Measurements from ENCODE around the gene SDC1. TPM values are rescaled to one million over a fixed set of nuclear protein-coding genes. Genes with fewer than 3 reads are reported as not detected.

SDC1 gene
- total RNA-seq, 1 donor: 110 TPM

- TF ChIP-seq CTCF (IDR thresholded peaks at IDR 0.05; ENCODE audit: insufficient read depth, low read depth, low read length): no peak
- DNase-seq (ENCODE audit: low read depth): no peak
- no peak overlapping the region for H3K4me3 ChIP-seq (ENCODE audit: low read depth, low read length)
Measured at GRCh38 chr2:20178249-20178607, 46.7 kb downstream of the SDC1 start.

- DNase-seq (ENCODE audit: low read depth): no peak
- H3K4me3 ChIP-seq (ENCODE audit: low read depth, low read length): no peak overlapping the region
- peak; percentile 6 for TF ChIP-seq CTCF (IDR thresholded peaks at IDR 0.05; ENCODE audit: insufficient read depth, low read depth, low read length)
Measured at GRCh38 chr2:20177556-20178248, 47.2 kb downstream of the SDC1 start.

- no peak for TF ChIP-seq CTCF (IDR thresholded peaks at IDR 0.05; ENCODE audit: insufficient read depth, low read depth, low read length)
- DNase-seq (ENCODE audit: low read depth): no peak
- no peak overlapping the region for H3K4me3 ChIP-seq (ENCODE audit: low read depth, low read length)
Measured at GRCh38 chr2:20176760-20177159, 48.2 kb downstream of the SDC1 start.

GRCh38 chr2:20175931-20176330 lies 49.0 kb downstream of the SDC1 start:
- H3K4me3 ChIP-seq (ENCODE audit: low read depth, low read length): no peak overlapping the region
- no peak for TF ChIP-seq CTCF (IDR thresholded peaks at IDR 0.05; ENCODE audit: insufficient read depth, low read depth, low read length)
- no peak for DNase-seq (ENCODE audit: low read depth)

GRCh38 chr2:20175267-20175666 lies 49.7 kb downstream of the SDC1 start:
- no peak for TF ChIP-seq CTCF (IDR thresholded peaks at IDR 0.05; ENCODE audit: insufficient read depth, low read depth, low read length)
- DNase-seq (ENCODE audit: low read depth): no peak
- H3K4me3 ChIP-seq (ENCODE audit: low read depth, low read length): no peak overlapping the region

- H3K4me3 ChIP-seq (ENCODE audit: low read depth, low read length): no peak overlapping the region
- no peak for DNase-seq (ENCODE audit: low read depth)
- no peak for TF ChIP-seq CTCF (IDR thresholded peaks at IDR 0.05; ENCODE audit: insufficient read depth, low read depth, low read length)
Measured at GRCh38 chr2:20174410-20174809, 50.5 kb downstream of the SDC1 start.
